ENCODE results near the gene SERPINC1. TPM values are rescaled to one million over a fixed set of nuclear protein-coding genes. Genes with fewer than 3 reads are reported as not detected.

Gene SERPINC1
- total and polyA plus RNA-seq, 10 of the 15 experiments (the other 5 are each of a cell fraction or from before 2014, with no cell fraction given): 0.11 to 0.44 TPM; not detected in 8

- no peaks in the 10 kb centered on the region for H4K20me1 ChIP-seq (ENCODE audit: control insufficient read depth, insufficient read depth)
- ATAC-seq (no peak), FAIRE-seq (no peak), DNase-seq (ENCODE audit: low read depth, low spot score) (no peak)
- no peaks in the 10 kb centered on the region for H3K79me2 ChIP-seq (ENCODE audit: control insufficient read depth, insufficient read depth, low read length)
- ChIA-PET RAD21 (ENCODE audit: unreplicated experiment) (no interaction called here), POLR2A (no interaction called here), CTCF (interaction anchor here (1.1 to 2.4 kb wide), 5 partner anchors 11 to 42 kb away, joined by 3 to 5 read pairs (median 4); no protein-coding TSS in a partner anchor), SMC1A (ENCODE audit: uncharacterized antibody, unreplicated experiment) (no interaction called here)
- no peak overlapping the region for H3K27ac ChIP-seq (ENCODE audit: control insufficient read depth, insufficient read depth)
- H3K4me1 ChIP-seq (ENCODE audit: control insufficient read depth, insufficient read depth, low read length): no peaks in the 10 kb centered on the region
- BruUV-seq (replicated peaks): no TSS peak
- H3K27me3 ChIP-seq (replicated peaks in 1 of 2; ENCODE audit: control insufficient read depth in 2 of 2, insufficient read depth in 2 of 2, low read length in 1 of 2): peaks cover 0 to 1% of the 10 kb centered on the region in 2 experiments; a peak in 1 of 4 replicates
- WGBS (ENCODE audit: insufficient coverage, insufficient replicate concordance, low lambda C conversion rate, missing lambda C conversion rate): 72% methylated on average over 2 of the region's 2 CpGs
- no peaks in the 10 kb centered on the region for H3K9me3 ChIP-seq (replicated peaks; ENCODE audit: control insufficient read depth, insufficient read depth, low read length)
- intact Hi-C loops (cut with micrococcal nuclease; ENCODE audit: unreplicated experiment) (no loop called here), in situ Hi-C loops (cut with MboI) (no loop called here)
- no peak overlapping the region for H3K9ac ChIP-seq (ENCODE audit: control insufficient read depth, insufficient read depth, low read length)
- no peak overlapping the region for H3K4me2 ChIP-seq (ENCODE audit: control insufficient read depth, insufficient read depth)
- H2AFZ ChIP-seq (ENCODE audit: control insufficient read depth, low read depth, low read length): no peak overlapping the region
- H3K4me3 ChIP-seq: no peak overlapping the region
- H3K36me3 ChIP-seq (ENCODE audit: control insufficient read depth in 2 of 2, insufficient read depth in 2 of 2, low read length in 1 of 2): no peaks in the 10 kb centered on the region
- TF ChIP-seq FOS (IDR thresholded peaks at IDR 0.05; ENCODE audit: borderline replicate concordance, extremely low read depth, insufficient read length): no peak
- TF ChIP-seq MYC (IDR thresholded peaks at IDR 0.05; ENCODE audit: insufficient read depth, insufficient read length, insufficient replicate concordance, low read length, severe bottlenecking): no peak
- TF ChIP-seq PRDM15 (CRISPR knock-in tag; IDR thresholded peaks at IDR 0.05): no peak
- TF ChIP-seq CREM (IDR thresholded peaks at IDR 0.05; ENCODE audit: low read depth): no peak
- no peak for TF ChIP-seq NRF1 (conservative IDR thresholded peaks at IDR 0.05; ENCODE audit: low read depth, low read length)
- no peak for TF ChIP-seq DPF2 (IDR thresholded peaks at IDR 0.05)
- TF ChIP-seq SRF (IDR thresholded peaks at IDR 0.05; ENCODE audit: low read depth in 2 of 2, low read length in 2 of 2): no peak
- TF ChIP-seq RELB (IDR thresholded peaks at IDR 0.05; ENCODE audit: low read depth): no peak
- TF ChIP-seq ZNF217 (IDR thresholded peaks at IDR 0.05): no peak
- no peak for TF ChIP-seq POLR2AphosphoS5 (IDR thresholded peaks at IDR 0.05; ENCODE audit: low read length)
- TF ChIP-seq ZBTB11 (CRISPR knock-in tag; IDR thresholded peaks at IDR 0.05): no peak
- no peak for TF ChIP-seq FOXM1 (IDR thresholded peaks at IDR 0.05; ENCODE audit: low read depth, low read length)
- TF ChIP-seq YBX1 (IDR thresholded peaks at IDR 0.05): no peak
- TF ChIP-seq NFYA (IDR thresholded peaks at IDR 0.05; ENCODE audit: borderline replicate concordance, low read depth, low read length): no peak
- no peak for TF ChIP-seq ZNF384 (IDR thresholded peaks at IDR 0.05; ENCODE audit: borderline replicate concordance, low read depth, low read length)
- no peak for TF ChIP-seq PKNOX1 (IDR thresholded peaks at IDR 0.05)
Observed at GRCh38 chr1:173915596-173915995, 1.5 kb downstream of the SERPINC1 start.

Measured in GM12878 (cell line).